A673 (cell line): ENCODE measurements around the gene FTO.

ENCODE experiments used
- CTCF ChIP-seq: fragments of 300-800, 200-600 bp; sonication (generic); conservative IDR thresholded peaks from 2 replicates; pipeline ENCODE4 v1.5.1; 2017; ENCODE audit warnings: low read depth, mild to moderate bottlenecking, antibody characterized with exemption, low read length, moderate library complexity, mixed read lengths
- EZH2 ChIP-seq: fragments of 200-600 bp; sonication (generic); IDR thresholded peaks from 2 replicates; pipeline ENCODE4 v1.6.1; 2017; ENCODE audit warnings: borderline replicate concordance, low read depth, mild to moderate bottlenecking, mixed read lengths, antibody characterized with exemption, low read length; ENCODE audit not compliant: poor library complexity, severe bottlenecking

- TF ChIP-seq EZH2 (no peak), CTCF (no peak)
These were observed 85.2 kb downstream of the FTO start for GRCh38 chr16:53789137-53789536.
